ENCODE measurements around the gene MTARC1. TPM values are rescaled to one million over a fixed set of nuclear protein-coding genes. Genes with fewer than 3 reads are reported as not detected.

The MTARC1 gene
- total RNA-seq, 1 experiment from 2014 or later, result 72.5 TPM

- intact Hi-C loops (cut with micrococcal nuclease; ENCODE audit: unreplicated experiment), result no loop called here
- no TSS peak for BruUV-seq (replicated peaks)
- H3K4me2 ChIP-seq, result no peak overlapping the region
- H3K79me2 ChIP-seq (ENCODE audit: low read depth), result no peaks in the 10 kb centered on the region
- H3F3A ChIP-seq (ENCODE audit: insufficient read depth, low read depth), result no peaks in the 10 kb centered on the region
- no peaks in the 10 kb centered on the region for H3K27me3 ChIP-seq (ENCODE audit: insufficient read depth, low read depth)
- no peak for TF ChIP-seq EZH2 (IDR thresholded peaks at IDR 0.05; ENCODE audit: low read depth)
- no peak for TF ChIP-seq CTCF (conservative IDR thresholded peaks at IDR 0.05)
- POLR2A ChIA-PET (ENCODE audit: unreplicated experiment), result no interaction called here
- no peak overlapping the region for H3K4me3 ChIP-seq
- DNase-seq, result no peak
- H3K4me1 ChIP-seq (replicated peaks; ENCODE audit: insufficient read depth), result no peaks in the 10 kb centered on the region
- CTCF ChIA-PET, result no interaction called here
- H3K9me3 ChIP-seq (ENCODE audit: insufficient read depth, low read depth), result no peaks in the 10 kb centered on the region
- H3K36me3 ChIP-seq (ENCODE audit: low read depth), result no peaks in the 10 kb centered on the region
- H3K9me2 ChIP-seq (ENCODE audit: insufficient read depth), result no peaks in the 10 kb centered on the region
- H4K20me1 ChIP-seq (ENCODE audit: insufficient read depth), result no peaks in the 10 kb centered on the region
- no peak overlapping the region for H2AFZ ChIP-seq
- H3K27ac ChIP-seq, result no peak overlapping the region
Measured at GRCh38 chr1:220828950-220829586, 42.4 kb downstream of the MTARC1 start.

- CTCF ChIA-PET, result no interaction called here
- no TSS peak for BruUV-seq (replicated peaks)
Measured at GRCh38 chr1:220833436-220833835, 46.7 kb downstream of the MTARC1 start.

GRCh38 chr1:220834155-220834870, 47.6 kb downstream of the MTARC1 start:
- Histone ChIP-seq H4K20me1 (ENCODE audit: insufficient read depth) (no peaks in the 10 kb centered on the region), H3K27ac (no peak overlapping the region), H3K27me3 (ENCODE audit: insufficient read depth, low read depth) (no peaks in the 10 kb centered on the region), H3K4me3 (no peak overlapping the region), H3K36me3 (ENCODE audit: low read depth) (no peaks in the 10 kb centered on the region), H3K79me2 (ENCODE audit: low read depth) (no peaks in the 10 kb centered on the region), H3F3A (ENCODE audit: insufficient read depth, low read depth) (no peaks in the 10 kb centered on the region), H2AFZ (no peak overlapping the region), H3K9me3 (ENCODE audit: insufficient read depth, low read depth) (no peaks in the 10 kb centered on the region), H3K4me2 (no peak overlapping the region), H3K4me1 (replicated peaks; ENCODE audit: insufficient read depth) (no peaks in the 10 kb centered on the region), H3K9me2 (ENCODE audit: insufficient read depth) (no peaks in the 10 kb centered on the region)
- no peak for TF ChIP-seq CTCF (conservative IDR thresholded peaks at IDR 0.05)
- TF ChIP-seq EZH2 (IDR thresholded peaks at IDR 0.05; ENCODE audit: low read depth), result no peak
- intact Hi-C loops (cut with micrococcal nuclease; ENCODE audit: unreplicated experiment), result no loop called here
- DNase-seq, result no peak
- POLR2A ChIA-PET (ENCODE audit: unreplicated experiment), result no interaction called here
- BruUV-seq (replicated peaks), result no TSS peak
- CTCF ChIA-PET, result no interaction called here

More at GRCh38 chr1:220833436-220833835, 46.7 kb downstream of the MTARC1 start:
- Histone ChIP-seq H3K27me3 (ENCODE audit: insufficient read depth, low read depth) (no peaks in the 10 kb centered on the region), H3K27ac (no peak overlapping the region), H2AFZ (no peak overlapping the region), H3K9me3 (ENCODE audit: insufficient read depth, low read depth) (no peaks in the 10 kb centered on the region), H4K20me1 (ENCODE audit: insufficient read depth) (no peaks in the 10 kb centered on the region), H3K9me2 (ENCODE audit: insufficient read depth) (no peaks in the 10 kb centered on the region), H3K4me2 (no peak overlapping the region), H3F3A (ENCODE audit: insufficient read depth, low read depth) (no peaks in the 10 kb centered on the region), H3K4me3 (no peak overlapping the region), H3K79me2 (ENCODE audit: low read depth) (no peaks in the 10 kb centered on the region), H3K36me3 (ENCODE audit: low read depth) (no peaks in the 10 kb centered on the region), H3K4me1 (replicated peaks; ENCODE audit: insufficient read depth) (no peaks in the 10 kb centered on the region)
- intact Hi-C loops (cut with micrococcal nuclease; ENCODE audit: unreplicated experiment), result no loop called here
- POLR2A ChIA-PET (ENCODE audit: unreplicated experiment), result no interaction called here
- DNase-seq, result no peak
- TF ChIP-seq CTCF (conservative IDR thresholded peaks at IDR 0.05) (no peak), EZH2 (IDR thresholded peaks at IDR 0.05; ENCODE audit: low read depth) (no peak)

Other genes with a start within 250 kb of the MTARC1 start
- 5.6 and 6.5 TPM in 2 replicates for gene C1orf115, start 96.5 kb upstream of the MTARC1 start, total RNA-seq (2021)
- gene MTARC2, start 38.6 kb upstream of the MTARC1 start, total RNA-seq (2021), result 23.1 and 32.2 TPM in 2 replicates
- 1.1 and 1.8 TPM in 2 replicates for gene HLX, start 92.5 kb downstream of the MTARC1 start, total RNA-seq (2021)